GM12874 (cell line): ENCODE data around the gene OXTR.
A peak's percentile ranks its signal among the peaks of the same experiment; 100 is the strongest.

Experiments
- CTCF ChIP-seq: IDR thresholded peaks from 2 replicates; pipeline ENCODE4 v1.5.1; 2011; ENCODE audit warnings: low read depth, mild to moderate bottlenecking, control low read depth, low read length, moderate library complexity; ENCODE audit not compliant: insufficient read depth

OXTR gene

DNA sequence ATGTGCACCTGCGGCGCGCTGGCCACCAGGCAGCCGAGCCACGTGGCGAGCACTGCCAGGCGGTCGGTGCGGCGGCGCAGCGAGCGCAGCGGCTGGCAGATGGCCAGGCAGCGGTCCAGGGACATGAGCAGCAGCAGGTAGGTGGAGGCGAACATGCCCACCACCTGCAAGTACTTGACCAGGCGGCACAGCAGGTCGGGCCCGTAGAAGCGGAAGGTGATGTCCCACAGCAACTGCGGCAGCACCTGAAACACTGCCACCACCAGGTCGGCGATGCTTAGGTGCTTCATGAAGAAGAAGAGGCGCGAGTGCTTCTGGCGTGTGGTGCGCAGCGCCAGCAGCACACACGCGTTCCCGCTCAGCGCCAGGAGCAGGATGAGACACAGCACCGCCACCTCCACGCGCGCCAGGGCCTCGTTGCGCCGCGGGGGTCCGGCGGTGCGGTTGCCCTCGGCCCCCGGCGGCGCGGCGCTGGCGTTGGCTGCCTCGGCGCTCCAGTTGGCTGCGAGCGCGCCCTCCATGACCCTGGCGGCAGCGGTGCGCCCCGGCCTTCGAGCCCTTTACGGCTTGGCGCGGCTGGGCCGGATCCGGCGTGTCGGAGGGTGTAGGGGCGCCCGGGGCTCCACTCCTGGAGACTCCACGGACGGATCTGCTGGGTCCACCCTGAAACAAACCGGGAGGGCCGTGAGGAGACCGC is 1.6 kb downstream of the OXTR start:
- TF ChIP-seq CTCF = peak; percentile 55

DNA sequence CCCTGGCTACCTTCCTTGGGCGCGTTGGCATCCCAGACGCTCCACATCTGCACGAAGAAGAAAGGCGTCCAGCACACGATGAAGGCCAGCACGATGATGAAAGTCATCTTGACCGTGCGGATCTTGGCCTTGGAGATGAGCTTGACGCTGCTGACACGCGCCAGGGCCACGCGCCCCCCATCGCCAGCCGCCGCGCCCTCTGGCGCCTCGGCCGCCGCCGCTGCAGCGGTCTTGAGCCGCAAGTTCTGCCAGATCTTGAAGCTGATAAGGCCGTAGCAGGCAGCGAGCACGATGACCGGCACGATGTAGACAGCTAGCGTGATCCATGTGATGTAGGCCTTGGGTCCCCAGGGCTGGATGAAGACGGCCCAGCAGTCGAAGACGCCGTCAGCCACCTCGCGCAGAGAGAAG is 2.2 kb downstream of the OXTR start:
- no peak for TF ChIP-seq CTCF

DNA sequence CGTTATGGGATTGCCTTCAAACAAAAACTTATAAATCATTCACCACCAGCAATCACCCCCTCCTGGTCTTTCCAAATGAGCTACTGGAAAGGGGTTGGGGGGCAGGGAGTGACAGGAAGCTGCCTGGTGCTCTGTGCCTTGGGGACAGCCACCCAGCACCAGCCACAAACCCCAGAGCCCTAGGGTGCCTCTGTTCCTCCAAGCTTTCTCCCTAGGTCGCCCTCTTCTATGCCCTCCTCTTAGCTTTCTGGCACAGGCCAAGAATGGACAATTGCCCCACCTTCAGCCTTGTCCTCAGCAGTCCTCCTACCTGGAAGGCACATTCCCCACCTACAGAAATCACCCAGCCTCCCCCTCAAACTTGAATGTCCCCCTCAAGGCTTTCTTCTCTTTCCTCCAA is 3.3 kb downstream of the OXTR start:
- no peak for TF ChIP-seq CTCF

GRCh38 chr3:8765528-8765927 is 3.9 kb downstream of the OXTR start:
- TF ChIP-seq CTCF = no peak

- no peak for TF ChIP-seq CTCF
Measured at GRCh38 chr3:8764528-8764927, 4.9 kb downstream of the OXTR start.

DNA sequence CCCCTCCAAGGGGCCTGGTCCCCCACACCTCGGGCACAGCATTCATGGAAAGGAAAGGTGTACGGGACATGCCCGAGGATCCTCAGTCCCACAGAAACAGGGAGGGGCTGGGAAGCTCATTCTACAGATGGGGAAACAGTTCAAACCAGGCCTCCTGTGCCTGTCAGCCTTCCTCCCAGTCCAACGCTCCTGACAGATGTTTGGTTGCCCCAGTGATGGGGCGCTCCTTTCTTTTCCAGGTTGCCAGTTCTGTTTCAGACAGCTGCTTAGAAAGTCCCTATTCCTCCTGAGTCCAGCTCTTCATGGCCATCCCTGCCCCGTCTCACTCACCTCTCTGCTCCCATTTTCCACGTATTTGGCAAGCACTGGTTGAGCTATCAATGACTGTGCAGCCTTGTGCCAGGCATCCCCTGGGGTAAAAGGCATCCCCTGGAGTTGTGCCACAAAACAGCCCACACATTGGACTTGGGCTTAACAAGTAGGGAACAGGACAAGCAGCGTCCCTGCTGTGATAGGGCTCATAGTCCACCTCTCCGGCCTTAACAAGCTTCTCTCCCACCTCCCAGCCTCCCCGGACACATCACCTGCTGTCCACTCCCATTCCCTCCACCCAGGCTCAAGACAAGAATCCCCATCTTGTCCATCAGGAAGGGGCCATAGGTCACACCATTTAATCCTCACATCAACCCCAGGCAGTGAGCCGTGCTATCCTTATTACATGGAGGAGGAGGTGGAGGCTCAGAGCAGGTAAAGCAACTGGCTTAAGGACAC is 6.6 kb downstream of the OXTR start:
- TF ChIP-seq CTCF = no peak

- no peak for TF ChIP-seq CTCF
Measured at GRCh38 chr3:8761866-8762265, 7.5 kb downstream of the OXTR start.
